Fibroblast of lung (primary cell): ENCODE results near the gene MEIOSIN.

Experiments
- CTCF ChIP-seq, 2 donors: IDR thresholded peaks in 1 of 2; conservative IDR thresholded peaks in 1 of 2; 1 replicate in 1 of 2; 2 replicates in 1 of 2; pipeline ENCODE4 v1.5.1; 2011 to 2012; ENCODE audit warnings: low read length in 2 of 2, control low read depth in 1 of 2, inconsistent platforms in 1 of 2, low read depth in 1 of 2, mild to moderate bottlenecking in 1 of 2
- EZH2 ChIP-seq: IDR thresholded peaks from 2 replicates; pipeline ENCODE4 v1.5.1; 2012; ENCODE audit warnings: low read length, control low read depth, mild to moderate bottlenecking; ENCODE audit errors: missing control alignments

- TF ChIP-seq CTCF (conservative IDR thresholded peaks at IDR 0.05 in 1 of 2, IDR thresholded peaks at IDR 0.05 in 1 of 2; ENCODE audit: low read depth in 1 of 2, low read length in 2 of 2) (no peak), EZH2 (no peak)
Measured at GRCh38 chr19:45812297-45812696, 79.1 kb downstream of the MEIOSIN start.
